Neutrophil (primary cell): Measurements from ENCODE around the gene ACAD9.

Experiments
- H3K27ac ChIP-seq: fragments of 200-600 bp; sonication (generic); 2 replicates; pipeline ENCODE4 v1.5.1; 2016; ENCODE audit warnings: mild to moderate bottlenecking, moderate library complexity
- H3K27me3 ChIP-seq: fragments of 200-600 bp; sonication (generic); 2 replicates; pipeline ENCODE4 v1.6.0; 2016; ENCODE audit warnings: mild to moderate bottlenecking
- H3K36me3 ChIP-seq: fragments of 200-600 bp; sonication (generic); 2 replicates; pipeline ENCODE4 v1.5.1; 2017
- H3K4me1 ChIP-seq, 2 experiments: fragments of 200-600 bp in 1 of 2; sonication (generic) in 1 of 2; 1 replicate in 1 of 2; 2 replicates in 1 of 2; pipeline versions ENCODE4 v1.5.1 to v1.6.1; 2013 to 2016; ENCODE audit warnings: low read depth in 1 of 2, low read length in 1 of 2, mild to moderate bottlenecking in 1 of 2, moderate library complexity in 1 of 2; ENCODE audit not compliant: control insufficient read depth in 1 of 2, insufficient read depth in 1 of 2
- H3K4me3 ChIP-seq, 2 experiments: fragments of 200-600 bp in 1 of 2; sonication (generic) in 1 of 2; 1 replicate in 1 of 2; 2 replicates in 1 of 2; pipeline ENCODE4 v1.5.1; 2013 to 2016; ENCODE audit warnings: low read depth in 1 of 2, low read length in 1 of 2, mild to moderate bottlenecking in 1 of 2, moderate library complexity in 1 of 2
- H3K9me3 ChIP-seq: fragments of 200-600 bp; sonication (generic); 2 replicates; pipeline ENCODE4 v1.5.1; 2016
- CTCF ChIP-seq: fragments of 200-600 bp; sonication (generic); IDR thresholded peaks from 2 replicates; pipeline ENCODE4 v1.5.1; 2016; ENCODE audit warnings: antibody characterized with exemption

ACAD9 gene

GRCh38 chr3:128945878-128946175 is 66.4 kb downstream of the ACAD9 start:
- TF ChIP-seq CTCF: no peak
- no peaks in the 10 kb centered on the region for H3K36me3 ChIP-seq
- H3K27ac ChIP-seq: no peak overlapping the region
- no peaks in the 10 kb centered on the region for H3K9me3 ChIP-seq
- peaks cover 0 to 5% of the 10 kb centered on the region in 2 experiments for H3K4me1 ChIP-seq
- H3K27me3 ChIP-seq: no peaks in the 10 kb centered on the region
- no peak overlapping the region for H3K4me3 ChIP-seq

- Histone ChIP-seq H3K27ac (no peak overlapping the region), H3K36me3 (no peaks in the 10 kb centered on the region), H3K4me1 (peaks cover 0 to 5% of the 10 kb centered on the region in 2 experiments), H3K9me3 (no peaks in the 10 kb centered on the region), H3K27me3 (no peaks in the 10 kb centered on the region), H3K4me3 (no peak overlapping the region)
- no peak for TF ChIP-seq CTCF
Measured at GRCh38 chr3:128946411-128946810, 67.0 kb downstream of the ACAD9 start.

GRCh38 chr3:128949158-128949557 is 69.7 kb downstream of the ACAD9 start:
- H3K4me1 ChIP-seq: peaks cover 0 to 5% of the 10 kb centered on the region in 2 experiments
- TF ChIP-seq CTCF: no peak
- no peaks in the 10 kb centered on the region for H3K27me3 ChIP-seq
- H3K4me3 ChIP-seq: no peak overlapping the region
- no peaks in the 10 kb centered on the region for H3K9me3 ChIP-seq
- H3K27ac ChIP-seq: no peak overlapping the region
- H3K36me3 ChIP-seq: no peaks in the 10 kb centered on the region

GRCh38 chr3:128950223-128950938 is 71.0 kb downstream of the ACAD9 start:
- peaks cover 0 to 5% of the 10 kb centered on the region in 2 experiments for H3K4me1 ChIP-seq
- TF ChIP-seq CTCF: no peak
- H3K4me3 ChIP-seq: no peak overlapping the region

GRCh38 chr3:128956440-128956839 is 77.0 kb downstream of the ACAD9 start:
- Histone ChIP-seq H3K4me1 (no peaks in the 10 kb centered on the region), H3K27me3 (no peaks in the 10 kb centered on the region), H3K27ac (no peak overlapping the region), H3K4me3 (no peak overlapping the region), H3K36me3 (no peaks in the 10 kb centered on the region), H3K9me3 (no peaks in the 10 kb centered on the region)
- TF ChIP-seq CTCF: no peak

More at GRCh38 chr3:128950223-128950938, 71.0 kb downstream of the ACAD9 start:
- Histone ChIP-seq H3K9me3 (no peaks in the 10 kb centered on the region), H3K36me3 (no peaks in the 10 kb centered on the region), H3K27ac (no peak overlapping the region), H3K27me3 (no peaks in the 10 kb centered on the region)
